Kidney epithelial cell (primary cell): Measurements from ENCODE around the gene CD28. TPM values are rescaled to one million over a fixed set of nuclear protein-coding genes. Genes with fewer than 3 reads are reported as not detected.

Experiments
- DNase-seq: peaks from one replicate; pipeline ENCODE4 v3.0.0-alpha.2; 2010; ENCODE audit warnings: low read depth
- H3K27me3 ChIP-seq: 2 replicates; pipeline ENCODE4 v1.6.0; 2011; ENCODE audit warnings: low read length; ENCODE audit not compliant: control insufficient read depth, insufficient read depth
- H3K36me3 ChIP-seq: 2 replicates; pipeline ENCODE4 v1.5.1; 2011; ENCODE audit warnings: low read length; ENCODE audit not compliant: control insufficient read depth, insufficient read depth
- H3K4me3 ChIP-seq: 2 replicates; pipeline ENCODE4 v1.5.1; 2011; ENCODE audit warnings: low read depth, mild to moderate bottlenecking, control low read depth, low read length
- CTCF ChIP-seq: IDR thresholded peaks from 2 replicates; pipeline ENCODE4 v1.5.1; 2011; ENCODE audit warnings: mild to moderate bottlenecking, moderate library complexity, low read length, control low read depth, inconsistent platforms; ENCODE audit not compliant: insufficient read depth, poor library complexity, severe bottlenecking
- total RNA-seq: library from RNA; depleted of rRNA; stranded (reverse); fragments of >200 nt; gene quantifications from 2 replicates; pipeline ENCODE4 v1.2.3, GENCODE V29; 2015

CD28 gene
- total RNA-seq, 1 donor from 2014 or later = not detected

GRCh38 chr2:203682688-203683130 lies 23.7 kb upstream of the CD28 start:
- Histone ChIP-seq H3K27me3 (no peaks in the 10 kb centered on the region), H3K4me3 (no peak overlapping the region), H3K36me3 (no peaks in the 10 kb centered on the region)
- DNase-seq = no peak
- TF ChIP-seq CTCF = no peak

DNA sequence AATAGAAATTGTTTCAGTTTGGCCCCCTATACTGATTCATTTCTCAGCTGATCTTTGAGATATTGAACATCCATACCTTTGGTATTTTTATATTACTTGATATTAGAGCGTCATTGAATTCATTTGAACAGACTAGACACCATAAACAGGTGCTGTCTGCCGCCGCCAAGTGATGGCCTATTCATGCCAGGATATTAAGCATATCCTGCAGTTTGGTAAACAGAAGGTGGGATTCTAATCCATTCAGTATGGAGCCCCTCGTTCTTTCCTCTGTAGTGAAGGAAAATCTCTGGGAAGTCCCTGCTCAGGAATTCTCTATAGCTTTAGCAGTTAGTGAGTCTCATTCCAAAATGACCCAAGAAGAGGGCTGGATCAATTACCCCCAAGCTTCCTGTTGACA lies 23.0 kb upstream of the CD28 start:
- Histone ChIP-seq H3K36me3 (no peaks in the 10 kb centered on the region), H3K4me3 (no peak overlapping the region), H3K27me3 (no peaks in the 10 kb centered on the region)
- no peak for DNase-seq
- no peak for TF ChIP-seq CTCF

DNA sequence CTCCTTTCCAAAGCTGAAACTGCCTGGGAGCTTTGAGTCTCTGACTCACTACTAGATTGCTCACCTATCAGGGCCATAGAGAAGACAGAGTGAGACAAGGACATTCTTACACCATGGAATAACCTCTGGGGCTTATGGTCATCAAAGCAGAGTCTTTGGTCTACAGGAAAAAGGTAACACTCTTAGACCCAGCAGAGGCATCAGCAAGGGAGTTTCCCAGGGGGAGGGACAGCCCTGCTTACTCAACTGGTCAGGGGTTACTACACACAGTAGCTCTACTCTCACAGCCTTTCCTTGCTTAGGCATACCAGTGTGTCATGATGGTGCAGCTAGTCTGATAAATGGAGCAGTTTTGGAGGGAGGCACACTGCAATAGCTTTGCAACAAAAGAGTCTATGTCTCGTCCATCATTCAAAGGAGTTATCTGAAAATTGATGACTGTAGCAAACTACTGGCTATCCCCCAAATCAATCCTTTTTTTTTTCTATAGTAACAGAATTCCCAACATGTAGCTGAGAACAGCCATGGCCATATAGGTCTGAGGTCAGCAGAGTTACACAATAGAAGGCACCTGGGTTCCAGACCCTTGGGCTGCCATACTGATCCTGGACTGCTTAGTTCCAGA lies 22.4 kb upstream of the CD28 start:
- Histone ChIP-seq H3K27me3 (no peaks in the 10 kb centered on the region), H3K4me3 (no peak overlapping the region), H3K36me3 (no peaks in the 10 kb centered on the region)
- no peak for TF ChIP-seq CTCF
- peak; percentile 90 for DNase-seq

- Histone ChIP-seq H3K36me3 (no peaks in the 10 kb centered on the region), H3K4me3 (no peak overlapping the region), H3K27me3 (no peaks in the 10 kb centered on the region)
- no peak for TF ChIP-seq CTCF
- peak; percentile 48 for DNase-seq
These were observed 21.3 kb upstream of the CD28 start for GRCh38 chr2:203685081-203685621.

- H3K27me3 ChIP-seq = no peaks in the 10 kb centered on the region
- no peak for DNase-seq
- H3K4me3 ChIP-seq = no peak overlapping the region
- TF ChIP-seq CTCF = no peak
- no peaks in the 10 kb centered on the region for H3K36me3 ChIP-seq
These were observed 20.5 kb upstream of the CD28 start for GRCh38 chr2:203685789-203686420.
